GM19025 (cell line): ENCODE data around the gene SLC9A8.

Experiments
- ATAC-seq: cut with Tn5 transposase; IDR thresholded peaks from one replicate; pipeline ENCODE4 v1.9.1; 2021; ENCODE audit warnings: mild to moderate bottlenecking, low read depth, moderate library complexity; ENCODE audit not compliant: unreplicated experiment

The SLC9A8 gene

DNA sequence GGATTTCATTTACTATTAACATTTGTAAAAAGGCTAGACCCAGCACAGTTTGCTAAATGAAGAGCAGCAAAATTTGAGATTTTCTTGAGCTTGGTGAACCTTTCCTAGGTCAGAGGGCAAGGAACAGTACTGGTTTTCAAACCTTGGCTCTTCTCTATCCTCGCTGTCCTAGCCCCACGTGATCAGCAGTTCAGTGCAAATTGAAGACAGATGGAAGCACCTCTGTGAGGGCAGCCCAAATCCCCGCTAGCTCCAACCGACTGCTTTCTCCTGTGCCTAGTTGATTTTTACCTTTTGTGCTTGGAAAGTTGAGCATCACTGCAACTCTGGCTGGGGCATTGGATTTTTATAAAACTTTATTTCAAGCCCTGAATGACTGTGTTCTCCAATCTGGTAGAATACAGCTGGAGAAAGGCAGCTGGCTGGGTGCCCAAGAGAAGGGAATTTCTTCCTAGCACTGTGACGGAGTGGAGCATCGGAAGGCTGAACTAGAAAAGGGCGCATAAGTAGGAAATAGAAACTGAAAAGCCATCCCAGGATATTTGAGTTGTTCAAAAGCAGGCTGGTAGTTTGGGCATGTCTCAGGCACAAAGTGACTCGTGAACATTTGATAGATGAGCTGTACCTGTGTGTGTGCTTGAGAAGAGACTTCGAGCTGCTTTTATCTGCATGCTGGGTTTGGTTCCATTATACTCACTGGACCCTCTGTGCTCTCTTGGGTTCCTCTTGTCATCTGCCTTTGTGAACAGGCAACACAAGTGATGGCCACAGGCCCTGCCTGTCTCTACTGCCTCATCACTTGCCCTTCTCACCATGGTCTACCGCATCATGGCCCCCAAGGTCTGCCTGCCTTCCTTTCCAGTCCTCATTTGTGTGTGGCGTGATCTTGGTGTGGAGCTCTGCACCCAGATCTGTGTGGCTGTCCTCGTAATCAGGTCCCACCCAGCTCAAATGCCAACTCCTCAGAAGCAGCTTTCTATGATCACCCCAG lies 125.8 kb downstream of the SLC9A8 start:
- ATAC-seq: no peak

DNA sequence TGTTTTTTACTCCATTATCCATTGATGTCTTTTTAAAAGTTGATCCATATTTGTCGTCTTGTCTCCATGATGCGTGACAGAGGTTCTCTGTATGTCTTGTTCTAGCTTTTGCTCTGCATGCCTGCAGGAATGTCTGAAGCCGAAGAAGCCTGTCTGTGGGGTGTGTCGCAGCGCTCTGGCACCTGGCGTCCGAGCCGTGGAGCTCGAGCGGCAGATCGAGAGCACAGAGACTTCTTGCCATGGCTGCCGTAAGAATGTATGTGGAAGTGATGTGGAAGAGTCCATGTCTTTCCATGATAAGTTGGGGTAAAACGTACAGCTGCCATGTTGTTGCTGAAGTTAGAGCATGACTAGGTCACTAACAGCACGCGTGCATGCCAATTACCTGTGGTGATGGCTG lies 128.8 kb downstream of the SLC9A8 start:
- ATAC-seq: no peak
